K562 (cell line): Measurements from ENCODE around the gene HNRNPK. TPM values are rescaled to one million over a fixed set of nuclear protein-coding genes. Genes with fewer than 3 reads are reported as not detected.
A peak's percentile ranks its signal among the peaks of the same experiment; 100 is the strongest.

Experiments used
- ASH1L ChIP-seq: fragments of 450-650 bp; IDR thresholded peaks from 2 replicates; pipeline ENCODE4 v1.6.1; 2018; ENCODE audit warnings: borderline replicate concordance, mild to moderate bottlenecking, low read depth; ENCODE audit not compliant: partially characterized antibody
- CXXC5 ChIP-seq: fragments of 250-450 bp; sonication (Bioruptor Pico); IDR thresholded peaks from 2 replicates; pipeline ENCODE4 v1.8.0; 2022; ENCODE audit warnings: inconsistent platforms, mild to moderate bottlenecking, moderate library complexity
- ELF1 ChIP-seq: fragments of 200-800 bp; sonication (Bioruptor generic); IDR thresholded peaks from 2 replicates; pipeline ENCODE4 v1.6.1; 2016; ENCODE audit warnings: missing genetic modification characterization, missing compliant biosample characterization
- FUS ChIP-seq: fragments of 200-400 bp; formaldehyde crosslinking; optimal IDR thresholded peaks from 2 replicates; pipeline ENCODE3; 2017; ENCODE audit warnings: low read depth, low read length
- GABPA ChIP-seq: fragments of 200-800 bp; sonication (Bioruptor generic); conservative IDR thresholded peaks from 2 replicates; pipeline ENCODE4 v1.6.1; 2016; ENCODE audit warnings: low read depth, missing genetic modification characterization, missing compliant biosample characterization
- L3MBTL2 ChIP-seq: fragments of 450-650 bp; IDR thresholded peaks from 2 replicates; pipeline ENCODE4 v1.6.1; 2016; ENCODE audit warnings: mild to moderate bottlenecking, moderate library complexity
- NUFIP1 ChIP-seq: fragments of 450-650 bp; IDR thresholded peaks from 2 replicates; pipeline ENCODE4 v1.6.1; 2018; ENCODE audit not compliant: partially characterized antibody
- POLR2A ChIP-seq: fragments of 450-650 bp; conservative IDR thresholded peaks from 2 replicates; pipeline ENCODE4 v1.6.1; 2016
- RB1 ChIP-seq: fragments of 450-650 bp; IDR thresholded peaks from 2 replicates; pipeline ENCODE4 v1.6.1; 2017; ENCODE audit warnings: low read depth, mild to moderate bottlenecking
- RBM22 ChIP-seq: fragments of 200-400 bp; formaldehyde crosslinking; IDR thresholded peaks from 2 replicates; pipeline ENCODE4 v1.6.1; 2018; ENCODE audit warnings: low read length, low read depth; ENCODE audit not compliant: poor library complexity, severe bottlenecking
- SAP30 ChIP-seq: fragments of 200-600 bp; sonication (generic); IDR thresholded peaks from 2 replicates; pipeline ENCODE4 v1.6.1; 2012; ENCODE audit warnings: borderline replicate concordance, low read depth, mild to moderate bottlenecking, moderate library complexity, low read length, control low read depth, inconsistent platforms; ENCODE audit not compliant: insufficient read depth, poor library complexity, severe bottlenecking
- SP1 ChIP-seq: sonication (generic); formaldehyde crosslinking; IDR thresholded peaks from 2 replicates; pipeline ENCODE4 v1.8.1; 2022; ENCODE audit warnings: mild to moderate bottlenecking, missing genetic modification reagents
- SREBF1 ChIP-seq: fragments of 150-350 bp; IDR thresholded peaks from 2 replicates; pipeline ENCODE4 v1.6.1; 2014; ENCODE audit warnings: antibody characterized with exemption, low read depth, low read length, borderline replicate concordance
- TAF7 ChIP-seq: fragments of 450-650 bp; IDR thresholded peaks from 2 replicates; pipeline ENCODE4 v1.6.1; 2016; ENCODE audit warnings: missing genetic modification characterization, missing compliant biosample characterization
- U2AF2 ChIP-seq: fragments of 200-400 bp; formaldehyde crosslinking; optimal IDR thresholded peaks from 2 replicates; pipeline ENCODE3; 2017; ENCODE audit warnings: low read depth, mild to moderate bottlenecking, low read length
- ZNF12 ChIP-seq: sonication (generic); formaldehyde crosslinking; IDR thresholded peaks from 2 replicates; pipeline ENCODE4 v1.4.0; 2020; ENCODE audit warnings: mild to moderate bottlenecking, missing genetic modification reagents
- ZNF175 ChIP-seq: fragments of 200-800 bp; sonication (Bioruptor generic); IDR thresholded peaks from 2 replicates; pipeline ENCODE4 v1.6.1; 2016; ENCODE audit warnings: low read depth, mild to moderate bottlenecking, missing genetic modification characterization, missing compliant biosample characterization
- ZNF717 ChIP-seq: fragments of 250-450 bp; sonication (Bioruptor Pico); IDR thresholded peaks from 2 replicates; pipeline ENCODE4 v1.5.0; 2021
- ZNF764 ChIP-seq: fragments of 250-450 bp; sonication (Bioruptor Pico); IDR thresholded peaks from 2 replicates; pipeline ENCODE4 v1.4.0; 2020; ENCODE audit warnings: low read depth, mild to moderate bottlenecking, moderate library complexity
- polyA plus RNA-seq, 8 experiments: library from polyadenylated mRNA; depleted of rRNA in 4 of 8; stranded (reverse) in 5 of 8; unstranded in 3 of 8; fragments of >200 nt; fragmentation: Nextera tagmentation in 2 of 8; fragmentation: Illumina TruSeq in 1 of 8; extraction: Ambion mirVana in 2 of 8; extraction: Trizol in 1 of 8; gene quantifications; 2 replicates each; pipeline versions ENCODE4 v1.2.1 to v1.2.3, GENCODE V29; 2011 to 2014; ENCODE audit warnings: inconsistent platforms in 1 of 8, missing spikeins in 1 of 8
- total RNA-seq, 7 experiments: library from RNA; depleted of rRNA in 6 of 7; stranded (reverse); fragments of >200 nt in 6 of 7; fragmentation: Illumina TruSeq in 2 of 7; extraction: Trizol in 2 of 7; gene quantifications; 2 replicates each; pipeline versions ENCODE4 v1.2.1 to v1.2.3, GENCODE V29; 2011 to 2021; ENCODE audit warnings: low replicate concordance in 1 of 7
- TF ChIP-seq, protein P1 (sequence below), 2 experiments: fragments of 150-350 bp in 1 of 2; IDR thresholded peaks; 2 replicates each; pipeline ENCODE4 v1.6.1; 2012 to 2016; ENCODE audit warnings: low read depth in 2 of 2, low read length in 2 of 2, mild to moderate bottlenecking in 1 of 2, moderate library complexity in 1 of 2
- TF ChIP-seq, protein P2 (sequence below): fragments of 450-650 bp; conservative IDR thresholded peaks from 2 replicates; pipeline ENCODE4 v1.6.1; 2016; ENCODE audit warnings: missing genetic modification characterization, low read depth, mild to moderate bottlenecking, control low read depth, missing compliant biosample characterization
- TF ChIP-seq, protein P3 (sequence below): fragments of 450-650 bp; formaldehyde crosslinking; IDR thresholded peaks from 2 replicates; pipeline ENCODE4 v1.4.0; 2020; ENCODE audit warnings: mild to moderate bottlenecking, mixed read lengths

HNRNPK gene
- total and polyA plus RNA-seq, 9 of the 15 experiments (the other 6 are each of a cell fraction or from before 2014, with no cell fraction given), result 224 to 883 (median 618) TPM

DNA sequence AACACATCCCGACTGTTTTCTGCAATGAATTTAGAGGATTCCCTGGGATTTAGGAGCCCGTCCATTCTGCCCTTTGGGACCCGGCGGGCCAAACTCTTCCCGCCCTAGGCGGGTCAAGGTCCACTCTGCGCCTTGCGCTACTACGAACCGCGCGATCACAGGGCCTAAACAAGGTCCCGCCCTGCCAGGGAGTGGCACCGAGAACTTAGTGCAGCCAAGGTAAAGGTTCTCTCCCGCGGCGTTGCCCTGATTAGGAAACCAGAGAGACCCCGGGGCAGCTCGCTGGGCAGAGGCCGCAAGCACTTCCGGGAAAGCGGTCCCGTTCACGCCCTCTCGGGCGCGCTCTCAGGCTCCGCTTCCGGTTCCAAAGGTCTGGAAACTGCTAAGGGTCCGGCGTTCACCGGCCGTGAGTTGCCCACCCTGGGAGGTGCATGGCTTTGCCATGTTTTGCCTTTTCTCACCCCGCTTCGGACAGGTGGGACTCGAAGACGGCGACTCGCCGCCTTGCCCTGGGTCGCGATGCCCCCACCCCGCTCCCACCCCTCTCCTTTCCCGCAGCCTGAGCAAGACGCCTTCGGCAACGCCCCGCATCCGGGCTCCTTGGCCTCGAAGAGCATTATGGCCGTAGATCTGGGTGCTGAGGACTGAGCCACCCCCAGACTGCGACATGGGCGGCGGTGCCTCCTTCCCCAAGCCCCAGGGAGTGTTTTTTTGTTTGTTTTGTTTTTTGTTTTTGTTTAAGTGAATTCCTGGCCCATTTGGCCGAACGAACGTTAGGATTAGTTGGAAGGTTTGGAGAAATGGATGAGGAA, 23.4 kb downstream of the HNRNPK start (continued):
- TF ChIP-seq ZNF764 (CRISPR knock-in tag), result no peak
- no peak for TF ChIP-seq ZNF12
- no peak for TF ChIP-seq SP1 (CRISPR knock-in tag)
- TF ChIP-seq GABPA (tag), result peak; percentile 93
- TF ChIP-seq RBM22, result peak; percentile 22
- TF ChIP-seq, protein P1, sequence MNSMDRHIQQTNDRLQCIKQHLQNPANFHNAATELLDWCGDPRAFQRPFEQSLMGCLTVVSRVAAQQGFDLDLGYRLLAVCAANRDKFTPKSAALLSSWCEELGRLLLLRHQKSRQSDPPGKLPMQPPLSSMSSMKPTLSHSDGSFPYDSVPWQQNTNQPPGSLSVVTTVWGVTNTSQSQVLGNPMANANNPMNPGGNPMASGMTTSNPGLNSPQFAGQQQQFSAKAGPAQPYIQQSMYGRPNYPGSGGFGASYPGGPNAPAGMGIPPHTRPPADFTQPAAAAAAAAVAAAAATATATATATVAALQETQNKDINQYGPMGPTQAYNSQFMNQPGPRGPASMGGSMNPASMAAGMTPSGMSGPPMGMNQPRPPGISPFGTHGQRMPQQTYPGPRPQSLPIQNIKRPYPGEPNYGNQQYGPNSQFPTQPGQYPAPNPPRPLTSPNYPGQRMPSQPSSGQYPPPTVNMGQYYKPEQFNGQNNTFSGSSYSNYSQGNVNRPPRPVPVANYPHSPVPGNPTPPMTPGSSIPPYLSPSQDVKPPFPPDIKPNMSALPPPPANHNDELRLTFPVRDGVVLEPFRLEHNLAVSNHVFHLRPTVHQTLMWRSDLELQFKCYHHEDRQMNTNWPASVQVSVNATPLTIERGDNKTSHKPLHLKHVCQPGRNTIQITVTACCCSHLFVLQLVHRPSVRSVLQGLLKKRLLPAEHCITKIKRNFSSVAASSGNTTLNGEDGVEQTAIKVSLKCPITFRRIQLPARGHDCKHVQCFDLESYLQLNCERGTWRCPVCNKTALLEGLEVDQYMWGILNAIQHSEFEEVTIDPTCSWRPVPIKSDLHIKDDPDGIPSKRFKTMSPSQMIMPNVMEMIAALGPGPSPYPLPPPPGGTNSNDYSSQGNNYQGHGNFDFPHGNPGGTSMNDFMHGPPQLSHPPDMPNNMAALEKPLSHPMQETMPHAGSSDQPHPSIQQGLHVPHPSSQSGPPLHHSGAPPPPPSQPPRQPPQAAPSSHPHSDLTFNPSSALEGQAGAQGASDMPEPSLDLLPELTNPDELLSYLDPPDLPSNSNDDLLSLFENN (IDR thresholded peaks at IDR 0.05; ENCODE audit: low read depth in 2 of 2, low read length in 2 of 2), result no peak; a peak in 1 of 4 replicates
- peak; percentile 46 for TF ChIP-seq SAP30
- no peak for TF ChIP-seq TAF7 (tag)
- TF ChIP-seq ASH1L, result peak; percentile 33
- no peak for TF ChIP-seq FUS
- peak; percentile 70; the same call in 1 of the 2 replicates for TF ChIP-seq RB1
- TF ChIP-seq, protein P2, sequence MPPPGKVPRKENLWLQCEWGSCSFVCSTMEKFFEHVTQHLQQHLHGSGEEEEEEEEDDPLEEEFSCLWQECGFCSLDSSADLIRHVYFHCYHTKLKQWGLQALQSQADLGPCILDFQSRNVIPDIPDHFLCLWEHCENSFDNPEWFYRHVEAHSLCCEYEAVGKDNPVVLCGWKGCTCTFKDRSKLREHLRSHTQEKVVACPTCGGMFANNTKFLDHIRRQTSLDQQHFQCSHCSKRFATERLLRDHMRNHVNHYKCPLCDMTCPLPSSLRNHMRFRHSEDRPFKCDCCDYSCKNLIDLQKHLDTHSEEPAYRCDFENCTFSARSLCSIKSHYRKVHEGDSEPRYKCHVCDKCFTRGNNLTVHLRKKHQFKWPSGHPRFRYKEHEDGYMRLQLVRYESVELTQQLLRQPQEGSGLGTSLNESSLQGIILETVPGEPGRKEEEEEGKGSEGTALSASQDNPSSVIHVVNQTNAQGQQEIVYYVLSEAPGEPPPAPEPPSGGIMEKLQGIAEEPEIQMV (tag), result no peak
- TF ChIP-seq ELF1, result peak; percentile 94
- no peak for TF ChIP-seq U2AF2
- TF ChIP-seq CXXC5 (CRISPR knock-in tag), result peak; percentile 74
- 0 out of 2 replicates have a peak, but pooled peaks have one; percentile 67 for TF ChIP-seq ZNF175 (CRISPR knock-in tag)
- no peak for TF ChIP-seq ZNF717
- peak; percentile 80 for TF ChIP-seq POLR2A
- TF ChIP-seq, protein P3, sequence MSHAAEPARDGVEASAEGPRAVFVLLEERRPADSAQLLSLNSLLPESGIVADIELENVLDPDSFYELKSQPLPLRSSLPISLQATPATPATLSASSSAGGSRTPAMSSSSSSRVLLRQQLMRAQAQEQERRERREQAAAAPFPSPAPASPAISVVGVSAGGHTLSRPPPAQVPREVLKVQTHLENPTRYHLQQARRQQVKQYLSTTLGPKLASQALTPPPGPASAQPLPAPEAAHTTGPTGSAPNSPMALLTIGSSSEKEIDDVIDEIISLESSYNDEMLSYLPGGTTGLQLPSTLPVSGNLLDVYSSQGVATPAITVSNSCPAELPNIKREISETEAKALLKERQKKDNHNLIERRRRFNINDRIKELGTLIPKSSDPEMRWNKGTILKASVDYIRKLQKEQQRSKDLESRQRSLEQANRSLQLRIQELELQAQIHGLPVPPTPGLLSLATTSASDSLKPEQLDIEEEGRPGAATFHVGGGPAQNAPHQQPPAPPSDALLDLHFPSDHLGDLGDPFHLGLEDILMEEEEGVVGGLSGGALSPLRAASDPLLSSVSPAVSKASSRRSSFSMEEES (CRISPR knock-in tag), result no peak
- no peak for TF ChIP-seq NUFIP1
- no peak for TF ChIP-seq SREBF1
- TF ChIP-seq L3MBTL2, result peak; percentile 79
